ENCODE measurements around the gene TPSD1.
"Not testable (repeated sequence)": the region's sequence is repeated elsewhere in the genome, so short reads cannot be mapped to it uniquely, and the experiment has no call there.

The TPSD1 gene

GRCh38 chr16:1255276-1256122, at the start of gene TPSD1:
Gene TPSD1, plus strand, starts transcription at chr16:1256069. Its CDS starts 212 bp downstream, at chr16:1256281.
- not testable (repeated sequence) for DNase-seq

DNA sequence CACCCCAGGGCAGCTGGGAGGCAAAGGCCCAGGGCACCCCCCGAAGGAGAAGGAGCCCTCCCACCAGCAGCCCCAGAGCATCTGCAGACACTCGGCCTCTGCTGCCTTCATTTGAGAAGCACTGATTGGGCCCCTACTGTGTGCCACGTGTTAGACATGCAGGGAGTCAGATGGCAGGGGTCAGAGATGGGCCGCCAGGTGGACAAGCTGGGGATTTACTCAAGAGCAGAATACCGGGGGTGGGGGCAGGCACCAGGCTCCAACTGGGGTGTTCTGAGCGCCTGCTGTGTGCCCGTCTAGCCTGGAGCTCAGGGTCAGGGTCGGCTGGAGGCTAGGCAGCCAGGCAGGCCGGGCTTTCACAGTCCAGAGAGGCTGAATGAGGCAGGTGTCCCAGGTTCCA, 49.5 kb upstream of the TPSD1 start:
- DNase-seq, result no peak

DNA sequence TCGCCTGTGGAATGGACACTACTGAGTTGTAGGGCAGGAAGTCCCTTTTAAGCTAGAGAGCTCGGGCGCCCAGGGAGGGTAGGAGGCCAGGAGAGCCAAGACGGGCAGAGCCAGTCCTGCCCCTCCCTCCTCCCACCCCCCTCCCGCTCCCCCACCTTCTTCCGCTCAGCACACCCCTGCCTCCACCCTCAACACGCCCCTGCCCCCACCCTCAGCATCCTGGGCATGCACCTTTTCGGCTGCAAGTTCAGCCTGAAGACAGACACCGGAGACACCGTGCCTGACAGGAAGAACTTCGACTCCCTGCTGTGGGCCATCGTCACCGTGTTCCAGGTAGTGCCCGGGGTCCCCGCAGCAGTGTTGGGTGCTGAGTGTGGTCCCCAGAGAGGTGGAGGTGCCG, 49.1 kb upstream of the TPSD1 start:
- DNase-seq, result no peak

DNA sequence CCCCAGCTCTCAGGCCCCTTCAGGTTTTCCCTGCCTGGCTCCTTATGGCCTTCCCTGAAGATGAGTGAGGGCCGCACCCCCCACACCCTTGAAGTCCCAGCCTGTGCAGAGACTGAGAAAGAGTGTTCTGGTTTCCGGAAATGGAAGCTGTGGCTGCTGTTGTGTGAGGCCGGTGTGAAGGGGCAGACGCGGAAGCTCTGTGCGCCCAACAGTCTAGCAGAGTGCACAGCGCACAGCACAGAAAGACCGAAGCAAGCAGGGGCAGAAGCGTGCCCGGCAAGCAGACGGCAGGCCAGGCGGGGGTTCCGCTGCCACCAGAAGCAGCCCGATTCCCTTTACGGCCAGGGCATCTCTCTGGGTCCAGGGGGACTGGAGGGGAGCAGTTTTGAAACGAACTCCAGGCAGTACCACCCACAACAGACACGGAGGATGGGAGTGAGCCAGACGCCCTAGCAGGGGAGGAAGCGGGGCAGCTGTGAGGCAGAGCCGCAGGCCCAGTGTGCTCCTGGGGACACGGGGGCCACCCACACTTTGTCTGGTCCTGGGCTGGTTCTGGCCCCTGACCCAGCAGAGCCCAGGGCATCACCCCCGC, 47.5 kb upstream of the TPSD1 start:
- DNase-seq, result peak; percentile 2

- DNase-seq, result no peak
Observed at GRCh38 chr16:1209081-1209480, 46.8 kb upstream of the TPSD1 start.

DNA sequence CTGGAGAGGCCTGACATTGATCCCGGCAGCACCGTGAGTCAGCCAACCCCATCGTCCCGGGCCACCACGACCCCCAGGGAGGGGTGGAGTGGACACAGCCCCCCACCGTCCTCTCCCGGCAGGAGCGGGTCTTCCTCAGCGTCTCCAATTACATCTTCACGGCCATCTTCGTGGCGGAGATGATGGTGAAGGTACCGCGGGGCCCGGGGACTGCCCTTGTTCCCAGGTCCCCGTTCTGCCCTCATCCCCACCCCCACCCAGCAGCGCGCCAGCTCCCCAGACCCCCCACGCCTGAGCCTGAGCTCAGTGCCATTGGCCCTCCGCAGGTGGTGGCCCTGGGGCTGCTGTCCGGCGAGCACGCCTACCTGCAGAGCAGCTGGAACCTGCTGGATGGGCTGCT, 45.4 kb upstream of the TPSD1 start:
- no peak for DNase-seq

DNA sequence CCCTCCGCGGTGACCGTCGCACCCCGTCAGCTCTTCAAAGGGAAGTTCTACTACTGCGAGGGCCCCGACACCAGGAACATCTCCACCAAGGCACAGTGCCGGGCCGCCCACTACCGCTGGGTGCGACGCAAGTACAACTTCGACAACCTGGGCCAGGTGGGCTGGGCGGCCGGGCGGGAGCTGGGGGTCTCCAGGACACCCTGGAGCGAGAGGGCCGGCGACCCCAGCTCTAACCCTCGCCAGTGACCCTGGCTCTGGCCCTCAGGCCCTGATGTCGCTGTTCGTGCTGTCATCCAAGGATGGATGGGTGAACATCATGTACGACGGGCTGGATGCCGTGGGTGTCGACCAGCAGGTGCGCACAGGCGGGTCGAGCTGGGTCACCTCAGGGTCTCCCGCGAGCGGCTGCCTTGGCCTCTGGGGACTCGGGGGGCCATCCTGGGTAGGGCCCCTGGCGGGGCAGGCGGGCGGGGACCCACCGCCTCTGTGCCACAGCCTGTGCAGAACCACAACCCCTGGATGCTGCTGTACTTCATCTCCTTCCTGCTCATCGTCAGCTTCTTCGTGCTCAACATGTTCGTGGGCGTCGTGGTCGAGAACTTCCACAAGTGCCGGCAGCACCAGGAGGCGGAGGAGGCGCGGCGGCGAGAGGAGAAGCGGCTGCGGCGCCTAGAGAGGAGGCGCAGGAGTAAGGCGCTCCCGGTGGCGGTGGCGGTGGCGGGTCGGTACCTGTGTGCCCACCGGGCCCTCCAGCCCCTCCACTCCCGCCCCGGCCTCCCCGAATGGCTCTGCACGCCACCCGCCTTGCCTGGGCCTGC, 44.2 kb upstream of the TPSD1 start:
- no peak for DNase-seq

DNA sequence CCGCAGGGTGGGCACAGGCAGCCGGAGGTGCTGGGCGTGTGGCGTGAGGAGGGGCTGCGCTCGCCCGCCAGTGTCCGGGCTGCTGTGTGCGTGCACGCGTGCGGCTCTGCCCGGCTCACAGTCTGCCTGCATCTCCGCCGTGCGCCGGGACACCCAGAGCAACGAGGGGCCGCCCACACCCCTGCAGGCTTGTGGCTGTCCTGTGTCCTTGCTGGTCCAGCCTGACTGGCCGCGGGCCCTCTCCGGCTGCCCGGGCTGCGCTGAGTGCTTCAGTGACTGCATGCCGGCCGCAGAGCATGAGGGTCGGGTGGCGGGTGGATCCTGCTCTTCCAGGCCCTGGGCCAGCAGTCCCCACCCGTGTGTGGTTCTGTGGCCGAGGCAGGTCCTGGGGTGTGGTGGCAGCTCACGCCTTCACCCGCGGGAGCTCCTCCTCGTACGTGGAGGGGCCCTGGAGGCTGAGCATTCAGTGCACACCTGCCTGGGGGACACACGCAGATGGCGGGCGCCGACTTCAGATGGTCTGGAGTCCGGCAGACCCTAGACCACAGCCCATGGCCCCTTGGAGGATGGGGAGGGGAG, 43.2 kb upstream of the TPSD1 start:
- DNase-seq, result no peak

GRCh38 chr16:1213231-1213630, 42.6 kb upstream of the TPSD1 start:
- DNase-seq, result no peak

- no peak for DNase-seq
Observed at GRCh38 chr16:1213796-1214372, 42.0 kb upstream of the TPSD1 start.

DNA sequence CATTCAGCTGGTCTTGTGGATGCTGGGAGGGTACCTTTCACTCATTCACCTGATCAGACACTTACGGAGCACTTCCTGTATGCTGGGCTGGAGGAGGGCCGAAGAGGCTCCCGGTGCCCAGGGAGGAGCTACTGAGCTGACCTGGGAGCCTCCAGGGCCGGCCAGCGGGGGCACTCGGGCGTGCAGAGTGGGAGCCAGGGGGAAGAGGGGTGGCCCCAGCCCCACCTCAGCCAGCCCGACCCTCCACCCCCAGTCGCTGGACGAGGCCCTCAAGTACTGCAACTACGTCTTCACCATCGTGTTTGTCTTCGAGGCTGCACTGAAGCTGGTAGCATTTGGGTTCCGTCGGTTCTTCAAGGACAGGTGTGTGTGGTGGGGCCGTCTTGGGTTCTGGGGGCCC, 41.1 kb upstream of the TPSD1 start:
- no peak for DNase-seq

DNA sequence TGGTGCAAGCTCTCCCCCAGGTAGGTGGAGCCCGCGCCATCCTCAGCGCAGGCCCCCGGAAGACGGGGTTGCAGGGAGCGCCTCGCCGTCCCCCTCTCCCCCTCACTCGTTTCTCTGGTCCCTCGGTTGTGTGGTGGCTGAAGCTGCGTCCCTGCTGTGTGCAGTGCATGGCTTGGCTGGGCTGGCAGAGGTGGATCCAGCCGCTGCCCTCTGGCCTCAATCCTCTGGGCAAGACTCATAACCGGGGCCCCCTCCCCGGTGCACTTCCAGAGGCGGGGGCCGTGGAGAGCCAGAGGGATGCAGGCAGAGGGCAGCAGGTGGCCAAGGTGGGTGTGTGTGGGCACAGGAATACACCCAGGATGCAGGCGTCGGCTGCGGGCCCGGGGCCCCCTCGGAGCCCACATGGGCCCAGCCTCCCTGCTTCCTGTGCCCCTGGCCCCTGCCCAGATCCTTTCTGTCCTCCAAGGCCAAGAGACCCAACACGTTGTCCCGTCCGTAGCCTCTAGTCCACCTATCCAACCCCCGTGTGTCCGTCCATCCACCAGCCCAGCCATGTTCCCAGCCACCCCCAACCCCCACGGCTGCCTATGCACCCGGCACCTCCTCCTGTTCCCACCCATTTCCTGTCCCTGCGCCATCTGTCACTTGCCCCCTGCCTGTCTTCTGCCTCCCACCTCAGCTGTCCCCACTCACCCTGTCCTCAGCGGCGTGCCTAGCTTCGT, 40.1 kb upstream of the TPSD1 start:
- no peak for DNase-seq

DNA sequence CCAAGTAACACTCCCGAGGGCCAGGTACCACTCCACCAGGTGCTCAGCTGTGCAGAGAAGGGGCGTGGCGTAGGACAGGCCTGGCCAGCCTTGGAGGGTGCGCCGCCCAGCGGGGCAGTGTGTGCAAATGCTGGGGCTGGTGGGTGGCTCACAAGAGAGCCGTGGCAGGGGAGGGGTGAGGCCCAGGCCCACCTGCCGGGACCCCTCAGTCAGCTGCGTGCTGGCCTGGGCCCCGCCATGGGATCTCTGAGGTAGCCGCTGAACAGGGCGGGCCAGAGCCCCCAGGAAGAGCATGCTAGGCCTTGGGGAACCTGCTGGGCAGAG, 39.6 kb upstream of the TPSD1 start:
- DNase-seq, result no peak

- DNase-seq, result no peak
Observed at GRCh38 chr16:1216681-1217400, 39.0 kb upstream of the TPSD1 start.

GRCh38 chr16:1217526-1217925, 38.3 kb upstream of the TPSD1 start:
- DNase-seq, result no peak

DNA sequence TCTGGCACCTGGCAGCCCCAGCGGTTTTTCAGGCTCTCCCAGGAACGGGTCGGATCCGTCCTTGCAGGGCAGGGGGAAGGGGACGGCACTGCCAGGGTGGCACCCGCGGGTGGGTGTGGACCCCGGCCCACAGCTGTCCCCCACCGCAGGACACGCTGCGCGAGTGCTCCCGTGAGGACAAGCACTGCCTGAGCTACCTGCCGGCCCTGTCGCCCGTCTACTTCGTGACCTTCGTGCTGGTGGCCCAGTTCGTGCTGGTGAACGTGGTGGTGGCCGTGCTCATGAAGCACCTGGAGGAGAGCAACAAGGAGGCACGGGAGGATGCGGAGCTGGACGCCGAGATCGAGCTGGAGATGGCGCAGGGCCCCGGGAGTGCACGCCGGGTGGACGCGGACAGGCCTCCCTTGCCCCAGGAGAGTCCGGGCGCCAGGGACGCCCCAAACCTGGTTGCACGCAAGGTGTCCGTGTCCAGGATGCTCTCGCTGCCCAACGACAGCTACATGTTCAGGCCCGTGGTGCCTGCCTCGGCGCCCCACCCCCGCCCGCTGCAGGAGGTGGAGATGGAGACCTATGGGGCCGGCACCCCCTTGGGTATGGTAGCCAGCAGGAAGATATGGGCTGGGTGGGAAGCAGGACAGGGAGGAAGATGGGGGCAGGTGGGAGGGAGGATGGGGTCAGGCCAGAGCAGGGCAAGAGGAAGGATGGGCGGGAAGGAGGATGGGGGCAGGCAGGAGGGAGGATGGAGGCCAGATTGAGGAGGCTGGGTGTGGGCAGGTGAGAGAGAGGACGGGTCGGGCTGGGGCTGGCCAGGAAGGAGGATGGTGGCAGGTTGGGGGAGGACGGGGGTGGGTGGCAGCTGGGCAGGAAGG, 37.6 kb upstream of the TPSD1 start:
- no peak for DNase-seq

DNA sequence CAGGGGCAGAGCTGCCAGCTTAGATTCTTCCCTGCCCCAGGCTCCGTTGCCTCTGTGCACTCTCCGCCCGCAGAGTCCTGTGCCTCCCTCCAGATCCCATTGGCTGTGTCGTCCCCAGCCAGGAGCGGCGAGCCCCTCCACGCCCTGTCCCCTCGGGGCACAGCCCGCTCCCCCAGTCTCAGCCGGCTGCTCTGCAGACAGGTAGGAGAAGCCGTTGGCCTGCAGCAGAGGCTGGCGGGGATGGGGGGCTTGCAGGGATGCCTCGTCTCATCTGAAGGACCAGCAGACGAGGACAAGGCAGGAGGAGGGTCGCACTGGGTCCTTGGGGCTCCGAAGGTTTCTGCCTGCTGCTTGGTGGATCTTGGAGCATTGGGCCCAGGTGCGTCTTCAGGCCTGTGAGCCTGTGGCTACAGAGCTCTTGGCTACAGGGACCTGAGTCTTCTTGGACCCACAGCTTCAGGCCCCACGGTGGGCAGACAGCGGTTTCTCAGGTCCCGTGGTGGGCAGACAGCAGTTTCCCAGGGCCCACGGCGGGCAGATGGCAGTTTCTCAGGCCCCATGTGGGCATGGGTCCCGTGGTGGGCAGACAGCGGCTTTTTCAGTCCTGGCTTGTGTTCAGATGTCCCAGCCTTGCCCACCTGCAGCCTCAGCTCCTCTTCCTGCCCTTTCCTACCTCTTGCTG, 36.8 kb upstream of the TPSD1 start:
- no peak for DNase-seq

- DNase-seq, result no peak
Observed at GRCh38 chr16:1220098-1220728, 35.7 kb upstream of the TPSD1 start.

DNA sequence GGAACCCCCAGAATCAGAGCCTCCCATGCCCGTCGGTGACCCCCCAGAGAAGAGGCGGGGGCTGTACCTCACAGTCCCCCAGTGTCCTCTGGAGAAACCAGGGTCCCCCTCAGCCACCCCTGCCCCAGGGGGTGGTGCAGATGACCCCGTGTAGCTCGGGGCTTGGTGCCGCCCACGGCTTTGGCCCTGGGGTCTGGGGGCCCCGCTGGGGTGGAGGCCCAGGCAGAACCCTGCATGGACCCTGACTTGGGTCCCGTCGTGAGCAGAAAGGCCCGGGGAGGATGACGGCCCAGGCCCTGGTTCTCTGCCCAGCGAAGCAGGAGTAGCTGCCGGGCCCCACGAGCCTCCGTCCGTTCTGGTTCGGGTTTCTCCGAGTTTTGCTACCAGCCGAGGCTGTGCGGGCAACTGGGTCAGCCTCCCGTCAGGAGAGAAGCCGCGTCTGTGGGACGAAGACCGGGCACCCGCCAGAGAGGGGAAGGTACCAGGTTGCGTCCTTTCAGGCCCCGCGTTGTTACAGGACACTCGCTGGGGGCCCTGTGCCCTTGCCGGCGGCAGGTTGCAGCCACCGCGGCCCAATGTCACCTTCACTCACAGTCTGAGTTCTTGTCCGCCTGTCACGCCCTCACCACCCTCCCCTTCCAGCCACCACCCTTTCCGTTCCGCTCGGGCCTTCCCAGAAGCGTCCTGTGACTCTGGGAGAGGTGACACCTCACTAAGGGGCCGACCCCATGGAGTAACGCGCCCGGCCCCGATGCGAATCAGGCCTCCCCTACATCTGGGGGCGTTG, 34.8 kb upstream of the TPSD1 start:
- no peak for DNase-seq
